Measurements from ENCODE around the gene IL12B. TPM values are rescaled to one million over a fixed set of nuclear protein-coding genes. Genes with fewer than 3 reads are reported as not detected.
"Not testable (repeated sequence)": the region's sequence is repeated elsewhere in the genome, so short reads cannot be mapped to it uniquely, and the experiment has no call there.

The IL12B gene
- total and polyA plus RNA-seq, 2 donors = not detected

GRCh38 chr5:159319832-159320231, 10.5 kb downstream of the IL12B start:
- Histone ChIP-seq H3K4me3 (ENCODE audit: low read depth, low read length) (no peak overlapping the region), H3K36me3 (ENCODE audit: insufficient read depth) (no peaks in the 10 kb centered on the region), H3K27ac (ENCODE audit: low read depth) (no peak overlapping the region), H3K4me1 (ENCODE audit: insufficient read depth) (no peaks in the 10 kb centered on the region)
- 27% methylated on average over 2 of the region's 2 CpGs for WGBS
- DNase-seq (ENCODE audit: extremely low spot score) = no peak

GRCh38 chr5:159319363-159319762, 10.9 kb downstream of the IL12B start:
- no peak overlapping the region for H3K27ac ChIP-seq (ENCODE audit: low read depth)
- WGBS = 83% methylated on average over 3 of the region's 3 CpGs
- no peak for DNase-seq (ENCODE audit: extremely low spot score)
- no peaks in the 10 kb centered on the region for H3K36me3 ChIP-seq (ENCODE audit: insufficient read depth)
- no peak overlapping the region for H3K4me3 ChIP-seq (ENCODE audit: low read depth, low read length)
- H3K4me1 ChIP-seq (ENCODE audit: insufficient read depth) = no peaks in the 10 kb centered on the region

GRCh38 chr5:159318448-159318847, 11.8 kb downstream of the IL12B start:
- Histone ChIP-seq H3K4me3 (ENCODE audit: low read depth, low read length) (no peak overlapping the region), H3K27ac (ENCODE audit: low read depth) (no peak overlapping the region), H3K36me3 (ENCODE audit: insufficient read depth) (no peaks in the 10 kb centered on the region), H3K4me1 (ENCODE audit: insufficient read depth) (no peaks in the 10 kb centered on the region)
- no peak for DNase-seq (ENCODE audit: extremely low spot score)
- 84% methylated on average over 4 of the region's 4 CpGs for WGBS

- no peak for DNase-seq (ENCODE audit: extremely low spot score)
- Histone ChIP-seq H3K4me3 (ENCODE audit: low read depth, low read length) (no peak overlapping the region), H3K27ac (ENCODE audit: low read depth) (no peak overlapping the region), H3K4me1 (ENCODE audit: insufficient read depth) (no peaks in the 10 kb centered on the region), H3K36me3 (ENCODE audit: insufficient read depth) (no peaks in the 10 kb centered on the region)
- WGBS = 59% methylated on average over 2 of the region's 2 CpGs
Measured at GRCh38 chr5:159317849-159318248, 12.4 kb downstream of the IL12B start.

- Histone ChIP-seq H3K4me3 (ENCODE audit: low read depth, low read length) (no peak overlapping the region), H3K27ac (ENCODE audit: low read depth) (no peak overlapping the region), H3K4me1 (ENCODE audit: insufficient read depth) (no peaks in the 10 kb centered on the region), H3K36me3 (ENCODE audit: insufficient read depth) (no peaks in the 10 kb centered on the region)
- WGBS = 81% methylated on average over 9 of the region's 9 CpGs
- no peak for DNase-seq (ENCODE audit: extremely low spot score)
Measured at GRCh38 chr5:159316519-159317383, 13.5 kb downstream of the IL12B start.

GRCh38 chr5:159313197-159313596, 17.1 kb downstream of the IL12B start:
- no peak overlapping the region for H3K4me3 ChIP-seq (ENCODE audit: low read depth, low read length)
- DNase-seq (ENCODE audit: extremely low spot score) = no peak
- H3K4me1 ChIP-seq (ENCODE audit: insufficient read depth) = no peaks in the 10 kb centered on the region
- WGBS = 92% methylated on average over 2 of the region's 2 CpGs
- no peaks in the 10 kb centered on the region for H3K36me3 ChIP-seq (ENCODE audit: insufficient read depth)
- no peak overlapping the region for H3K27ac ChIP-seq (ENCODE audit: low read depth)

- H3K4me1 ChIP-seq (ENCODE audit: insufficient read depth) = no peaks in the 10 kb centered on the region
- H3K4me3 ChIP-seq (ENCODE audit: low read depth, low read length) = no peak overlapping the region
- H3K36me3 ChIP-seq (ENCODE audit: insufficient read depth) = no peaks in the 10 kb centered on the region
- no peak for DNase-seq (ENCODE audit: extremely low spot score)
- no peak overlapping the region for H3K27ac ChIP-seq (ENCODE audit: low read depth)
- 51% methylated on average over 7 of the region's 7 CpGs for WGBS
Measured at GRCh38 chr5:159311063-159311462, 19.2 kb downstream of the IL12B start.

GRCh38 chr5:159310511-159310910, 19.8 kb downstream of the IL12B start:
- Histone ChIP-seq H3K4me3 (ENCODE audit: low read depth, low read length) (no peak overlapping the region), H3K36me3 (ENCODE audit: insufficient read depth) (no peaks in the 10 kb centered on the region), H3K4me1 (ENCODE audit: insufficient read depth) (no peaks in the 10 kb centered on the region), H3K27ac (ENCODE audit: low read depth) (no peak overlapping the region)
- 11% methylated on average over 26 of the region's 26 CpGs for WGBS
- DNase-seq (ENCODE audit: extremely low spot score) = no peak

- H3K27ac ChIP-seq (ENCODE audit: low read depth) = no peak overlapping the region
- H3K4me1 ChIP-seq (ENCODE audit: insufficient read depth) = no peaks in the 10 kb centered on the region
- no peaks in the 10 kb centered on the region for H3K36me3 ChIP-seq (ENCODE audit: insufficient read depth)
- no peak overlapping the region for H3K4me3 ChIP-seq (ENCODE audit: low read depth, low read length)
- DNase-seq (ENCODE audit: extremely low spot score) = no peak
- WGBS = 80% methylated on average over 8 of the region's 8 CpGs
Measured at GRCh38 chr5:159309689-159310433, 20.4 kb downstream of the IL12B start.

GRCh38 chr5:159304961-159305595, 25.2 kb downstream of the IL12B start:
- Histone ChIP-seq H3K4me3 (ENCODE audit: low read depth, low read length) (no peak overlapping the region), H3K4me1 (ENCODE audit: insufficient read depth) (no peaks in the 10 kb centered on the region), H3K36me3 (ENCODE audit: insufficient read depth) (no peaks in the 10 kb centered on the region), H3K27ac (ENCODE audit: low read depth) (no peak overlapping the region)
- WGBS = 71% methylated on average over 5 of the region's 5 CpGs
- DNase-seq (ENCODE audit: extremely low spot score) = no peak

GRCh38 chr5:159303286-159303685, 27.0 kb downstream of the IL12B start:
- DNase-seq (ENCODE audit: extremely low spot score) = no peak
- Histone ChIP-seq H3K4me3 (ENCODE audit: low read depth, low read length) (no peak overlapping the region), H3K4me1 (ENCODE audit: insufficient read depth) (no peaks in the 10 kb centered on the region), H3K27ac (ENCODE audit: low read depth) (no peak overlapping the region), H3K36me3 (ENCODE audit: insufficient read depth) (no peaks in the 10 kb centered on the region)
- 97% methylated on average over 4 of the region's 4 CpGs for WGBS

GRCh38 chr5:159301929-159302860, 28.1 kb downstream of the IL12B start:
- not testable (repeated sequence) for H3K36me3 ChIP-seq (ENCODE audit: insufficient read depth); H3K4me1 ChIP-seq (ENCODE audit: insufficient read depth); H3K27ac ChIP-seq (ENCODE audit: low read depth); DNase-seq (ENCODE audit: extremely low spot score); H3K4me3 ChIP-seq (ENCODE audit: low read depth, low read length)
- WGBS = 89% methylated on average over 13 of the region's 13 CpGs

- H3K27ac ChIP-seq (ENCODE audit: low read depth) = no peak overlapping the region
- no peaks in the 10 kb centered on the region for H3K4me1 ChIP-seq (ENCODE audit: insufficient read depth)
- DNase-seq (ENCODE audit: extremely low spot score) = no peak
- no peaks in the 10 kb centered on the region for H3K36me3 ChIP-seq (ENCODE audit: insufficient read depth)
- 88% methylated on average over 3 of the region's 3 CpGs for WGBS
- no peak overlapping the region for H3K4me3 ChIP-seq (ENCODE audit: low read depth, low read length)
Measured at GRCh38 chr5:159301466-159301865, 28.8 kb downstream of the IL12B start.
